IMR-90 (cell line): ENCODE results near the gene DLX3. TPM values are rescaled to one million over a fixed set of nuclear protein-coding genes. Genes with fewer than 3 reads are reported as not detected.

Experiments used
- ATAC-seq: fragments of 200-7000 bp; cut with Tn5 transposase; 2 replicates; pipeline ENCODE4 v1.9.1; 2020; ENCODE audit warnings: low read depth, mild to moderate bottlenecking, moderate library complexity
- BruUV-seq: library from RNA; stranded (reverse); fragments of 400-500 nt; replicated peaks from 2 replicates; lab custom pipeline; 2021; lab: Mats Ljungman, UMichigan
- CTCF ChIA-PET: fragments of 300-600 bp; formaldehyde crosslinking; extraction: SDS; loops from one replicate; lab custom pipeline; 2021; ENCODE audit warnings: antibody characterized with exemption; lab: Yijun Ruan, JAX
- POLR2A ChIA-PET: fragments of 300-600 bp; sonication (Branson Sonifier 250); formaldehyde crosslinking; loops from one replicate; lab custom pipeline; 2022; ENCODE audit warnings: antibody characterized with exemption; ENCODE audit not compliant: unreplicated experiment; lab: Charles Lee
- DNase-seq: peaks from one replicate; pipeline ENCODE4 v3.0.0; 2013
- H2AFZ ChIP-seq: replicated peaks from 2 replicates; pipeline ENCODE3; 2013; ENCODE audit warnings: low read length, mild to moderate bottlenecking; ENCODE audit not compliant: poor library complexity
- H2AK5ac ChIP-seq: 2 replicates; pipeline ENCODE4 v1.6.1; 2013; ENCODE audit warnings: low read depth, low read length, inconsistent platforms
- H2AK9ac ChIP-seq: replicated peaks from 2 replicates; pipeline ENCODE3; 2013; ENCODE audit warnings: mild to moderate bottlenecking, low read depth, low read length, moderate library complexity; ENCODE audit not compliant: poor library complexity
- H2BK120ac ChIP-seq: 2 replicates; pipeline ENCODE4 v1.6.1; 2013; ENCODE audit warnings: low read depth, low read length, inconsistent platforms
- H2BK15ac ChIP-seq: 3 replicates; pipeline ENCODE4 v1.6.1; 2013; ENCODE audit warnings: low read depth, low read length, inconsistent platforms
- H2BK20ac ChIP-seq: 2 replicates; pipeline ENCODE4 v1.6.1; 2013; ENCODE audit warnings: low read depth, mild to moderate bottlenecking, inconsistent platforms, low read length, moderate library complexity
- H2BK5ac ChIP-seq: 2 replicates; pipeline ENCODE4 v1.6.1; 2013; ENCODE audit warnings: mild to moderate bottlenecking, low read depth, low read length, inconsistent platforms; ENCODE audit not compliant: poor library complexity, severe bottlenecking
- H3K14ac ChIP-seq: replicated peaks from 2 replicates; pipeline ENCODE4 v1.6.1; 2013; ENCODE audit warnings: low read depth, low read length, inconsistent platforms
- H3K18ac ChIP-seq: 2 replicates; pipeline ENCODE4 v1.6.1; 2013; ENCODE audit warnings: low read depth, low read length, control low read depth
- H3K23ac ChIP-seq: 2 replicates; pipeline ENCODE4 v1.6.1; 2013; ENCODE audit warnings: low read depth, low read length, inconsistent platforms
- H3K27ac ChIP-seq: 2 replicates; pipeline ENCODE4 v1.5.1; 2013; ENCODE audit warnings: mild to moderate bottlenecking, control low read depth, low read length; ENCODE audit not compliant: insufficient read depth
- H3K27me3 ChIP-seq: 2 replicates; pipeline ENCODE4 v1.6.1; 2013; ENCODE audit warnings: low read length; ENCODE audit not compliant: control insufficient read depth, insufficient read depth
- H3K36me3 ChIP-seq: 2 replicates; pipeline ENCODE4 v1.6.1; 2013; ENCODE audit warnings: low read length, mixed read lengths; ENCODE audit not compliant: control insufficient read depth, insufficient read depth
- H3K4ac ChIP-seq: 2 replicates; pipeline ENCODE4 v1.6.1; 2013; ENCODE audit warnings: low read depth, low read length, inconsistent platforms
- H3K4me1 ChIP-seq: 2 replicates; pipeline ENCODE4 v1.6.1; 2013; ENCODE audit warnings: low read length, mixed read lengths; ENCODE audit not compliant: control insufficient read depth, insufficient read depth
- H3K4me2 ChIP-seq: 2 replicates; pipeline ENCODE4 v1.6.1; 2013; ENCODE audit warnings: low read depth, mild to moderate bottlenecking, control low read depth, low read length, moderate library complexity
- H3K4me3 ChIP-seq: 2 replicates; pipeline ENCODE4 v1.5.1; 2013; ENCODE audit warnings: low read depth, mild to moderate bottlenecking, control low read depth, low read length, moderate library complexity; ENCODE audit not compliant: insufficient read depth
- H3K56ac ChIP-seq: 2 replicates; pipeline ENCODE4 v1.6.1; 2013; ENCODE audit warnings: low read length, inconsistent platforms; ENCODE audit not compliant: insufficient read depth; ENCODE audit errors: extremely low read depth
- H3K79me1 ChIP-seq, 2 experiments: 2 replicates each; pipeline ENCODE4 v1.6.1; 2013; ENCODE audit warnings: low read length in 2 of 2, inconsistent platforms in 1 of 2, low read depth in 1 of 2
- H3K9ac ChIP-seq: 2 replicates; pipeline ENCODE4 v1.6.1; 2013; ENCODE audit warnings: low read depth, low read length, control low read depth
- H3K9me1 ChIP-seq: 2 replicates; pipeline ENCODE4 v1.6.1; 2013; ENCODE audit warnings: low read length, inconsistent platforms; ENCODE audit not compliant: insufficient read depth
- H3K9me3 ChIP-seq: 2 replicates; pipeline ENCODE4 v1.6.1; 2013; ENCODE audit warnings: low read length; ENCODE audit not compliant: control insufficient read depth, insufficient read depth
- H4K20me1 ChIP-seq: 2 replicates; pipeline ENCODE4 v1.6.1; 2013; ENCODE audit warnings: low read length, inconsistent platforms; ENCODE audit not compliant: insufficient read depth
- H4K5ac ChIP-seq: 2 replicates; pipeline ENCODE4 v1.6.1; 2013; ENCODE audit warnings: mild to moderate bottlenecking, low read depth, low read length, control low read depth
- H4K8ac ChIP-seq, 2 experiments: 2 replicates each; pipeline ENCODE4 v1.6.1; 2013; ENCODE audit warnings: low read depth in 2 of 2, low read length in 2 of 2, control low read depth in 1 of 2, inconsistent platforms in 1 of 2
- H4K91ac ChIP-seq: 2 replicates; pipeline ENCODE4 v1.6.1; 2013; ENCODE audit warnings: low read depth, low read length, inconsistent platforms; ENCODE audit not compliant: insufficient read depth
- MAFK ChIP-seq: IDR thresholded peaks from 2 replicates; pipeline ENCODE4 v1.6.1; 2012; ENCODE audit warnings: low read depth, low read length, improper control_type of control experiment
- RAD21 ChIP-seq: IDR thresholded peaks from 2 replicates; pipeline ENCODE4 v1.6.1; 2012; ENCODE audit warnings: low read length, improper control_type of control experiment
- RFX5 ChIP-seq: IDR thresholded peaks from 2 replicates; pipeline ENCODE4 v1.8.0; 2012; ENCODE audit warnings: low read depth, mild to moderate bottlenecking, low read length, moderate library complexity
- USF2 ChIP-seq: fragments of 150-350 bp; IDR thresholded peaks from 2 replicates; pipeline ENCODE4 v1.6.1; 2017; ENCODE audit warnings: mild to moderate bottlenecking, antibody characterized with exemption, low read length, low read depth
- WGBS, 2 experiments: methylation state at CpG; one replicate each; pipeline versions ENCODE4 v1.1.5 to v1.1.7; 2013; ENCODE audit warnings: missing lambda C conversion rate in 2 of 2; ENCODE audit not compliant: insufficient read length in 1 of 2; ENCODE audit errors: extremely low coverage in 2 of 2; 5-methylcytosine and 5-hydroxymethylcytosine counted together
- dilution Hi-C: fragments of 300-500 bp; cut with HindIII; formaldehyde crosslinking; loops from one replicate; pipeline ENCODE4 v1.14.3; 2018; ENCODE audit warnings: low sequenced_read_pairs; ENCODE audit not compliant: unreplicated experiment
- in situ Hi-C: fragments of 300-500 bp; cut with MboI; formaldehyde crosslinking; loops from 3 replicates; pipeline ENCODE4 v1.14.3; 2019; ENCODE audit warnings: low sequenced_read_pairs, inconsistent platforms, mixed read lengths
- intact Hi-C: fragments of 100-400 bp; cut with micrococcal nuclease; formaldehyde crosslinking; loops from 2 replicates; pipeline ENCODE4 v1.10.0; 2022
- polyA plus RNA-seq, 3 experiments: library from polyadenylated mRNA; depleted of rRNA; stranded (reverse); fragments of >200 nt; gene quantifications; 2 replicates each; pipeline ENCODE4 v1.2.3, GENCODE V29; 2012; ENCODE audit warnings: low replicate concordance in 1 of 3
- total RNA-seq: library from RNA; depleted of rRNA; stranded (reverse); fragments of >200 nt; gene quantifications from 2 replicates; pipeline ENCODE4 v1.2.3, GENCODE V29; 2012

DLX3 gene
- total and polyA plus RNA-seq, 2 of the 4 experiments (the other 2 are of a cell fraction) = not detected

GRCh38 chr17:49964769-49965523, 30.1 kb downstream of the DLX3 start:
- ChIA-PET CTCF (no interaction called here), POLR2A (no interaction called here)
- Histone ChIP-seq H3K79me1 (no peaks in the 10 kb centered on the region), H2BK5ac (no peak overlapping the region), H3K9ac (no peak overlapping the region), H3K56ac (no peak overlapping the region), H3K23ac (no peak overlapping the region), H3K27ac (no peak overlapping the region), H3K4me2 (no peak overlapping the region), H4K8ac (no peak overlapping the region), H2AK9ac (no peak overlapping the region), H4K20me1 (peaks cover 5% of the 10 kb centered on the region), H3K9me3 (peaks cover 15% of the 10 kb centered on the region), H2AK5ac (no peak overlapping the region), H3K4ac (no peak overlapping the region), H3K4me1 (no peaks in the 10 kb centered on the region), H3K14ac (no peak overlapping the region), H4K91ac (no peak overlapping the region), H2BK20ac (no peak overlapping the region), H3K9me1 (no peaks in the 10 kb centered on the region), H2BK120ac (no peak overlapping the region), H3K27me3 (peaks cover 82% of the 10 kb centered on the region), H4K5ac (no peak overlapping the region), H3K4me3 (no peak overlapping the region), H3K18ac (no peak overlapping the region), H2AFZ (no peak overlapping the region), H2BK15ac (no peak overlapping the region), H3K36me3 (no peaks in the 10 kb centered on the region)
- intact Hi-C loops (no loop called here), dilution Hi-C loops (no loop called here), in situ Hi-C loops (no loop called here)
- ATAC-seq (no peak), DNase-seq (no peak)
- TF ChIP-seq USF2 (no peak), RAD21 (no peak), RFX5 (no peak), MAFK (no peak)
- BruUV-seq = no TSS peak
- WGBS, 2 experiments = 11% methylated on average over 13 of the region's 52 CpGs; no CpG with 5 or more reads in 1 of the 2 experiments
